Measurements from ENCODE around the gene CLIP4. TPM values are rescaled to one million over a fixed set of nuclear protein-coding genes. Genes with fewer than 3 reads are reported as not detected.

CLIP4 gene
- total RNA-seq, 1 experiment from 2014 or later: 134 TPM

DNA sequence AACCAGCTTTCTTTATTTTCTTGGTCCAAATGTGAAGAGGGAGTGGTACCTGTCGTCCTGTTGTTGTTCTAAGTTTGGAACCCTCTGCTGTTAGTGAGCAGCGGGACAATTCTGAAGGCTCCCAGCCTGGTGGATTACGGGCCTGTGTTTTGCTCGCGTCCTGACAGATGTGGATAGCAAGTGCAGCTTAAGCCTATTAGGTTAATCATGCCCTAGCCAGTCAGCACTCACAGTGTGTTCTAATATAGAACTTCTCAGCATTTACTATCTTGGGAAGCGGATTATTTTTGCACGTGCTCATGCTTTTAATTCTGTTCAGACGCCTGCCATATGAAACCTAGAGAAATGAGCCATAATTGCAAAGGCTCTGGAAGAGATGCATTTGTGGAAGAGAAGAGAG lies 40.8 kb upstream of the CLIP4 start, which contains the start of gene PCARE:
PCARE (minus strand) TSS at position 113 of the 400 bp plus-strand sequence. CDS start 262 bp downstream, outside the sequence.
- Histone ChIP-seq H3K9me2 (ENCODE audit: insufficient read depth) (no peaks in the 10 kb centered on the region), H3F3A (ENCODE audit: insufficient read depth, low read depth) (no peaks in the 10 kb centered on the region), H3K4me3 (no peak within 1 kb of the TSS), H3K4me2 (no peak within 1 kb of the TSS), H3K27me3 (ENCODE audit: insufficient read depth, low read depth) (no peaks in the 10 kb centered on the region), H3K79me2 (ENCODE audit: low read depth) (no peaks in the 10 kb centered on the region), H3K27ac (no peak within 1 kb of the TSS), H4K20me1 (ENCODE audit: insufficient read depth) (no peaks in the 10 kb centered on the region), H3K9me3 (ENCODE audit: insufficient read depth, low read depth) (no peaks in the 10 kb centered on the region), H3K4me1 (replicated peaks; ENCODE audit: insufficient read depth) (no peaks in the 10 kb centered on the region), H2AFZ (no peak within 1 kb of the TSS), H3K36me3 (ENCODE audit: low read depth) (no peaks in the 10 kb centered on the region)
- BruUV-seq (replicated peaks): no TSS peak
- intact Hi-C loops (cut with micrococcal nuclease; ENCODE audit: unreplicated experiment): no loop called here
- TF ChIP-seq, protein P1, sequence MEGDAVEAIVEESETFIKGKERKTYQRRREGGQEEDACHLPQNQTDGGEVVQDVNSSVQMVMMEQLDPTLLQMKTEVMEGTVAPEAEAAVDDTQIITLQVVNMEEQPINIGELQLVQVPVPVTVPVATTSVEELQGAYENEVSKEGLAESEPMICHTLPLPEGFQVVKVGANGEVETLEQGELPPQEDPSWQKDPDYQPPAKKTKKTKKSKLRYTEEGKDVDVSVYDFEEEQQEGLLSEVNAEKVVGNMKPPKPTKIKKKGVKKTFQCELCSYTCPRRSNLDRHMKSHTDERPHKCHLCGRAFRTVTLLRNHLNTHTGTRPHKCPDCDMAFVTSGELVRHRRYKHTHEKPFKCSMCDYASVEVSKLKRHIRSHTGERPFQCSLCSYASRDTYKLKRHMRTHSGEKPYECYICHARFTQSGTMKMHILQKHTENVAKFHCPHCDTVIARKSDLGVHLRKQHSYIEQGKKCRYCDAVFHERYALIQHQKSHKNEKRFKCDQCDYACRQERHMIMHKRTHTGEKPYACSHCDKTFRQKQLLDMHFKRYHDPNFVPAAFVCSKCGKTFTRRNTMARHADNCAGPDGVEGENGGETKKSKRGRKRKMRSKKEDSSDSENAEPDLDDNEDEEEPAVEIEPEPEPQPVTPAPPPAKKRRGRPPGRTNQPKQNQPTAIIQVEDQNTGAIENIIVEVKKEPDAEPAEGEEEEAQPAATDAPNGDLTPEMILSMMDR (conservative IDR thresholded peaks at IDR 0.05): no peak
- CTCF ChIA-PET: no interaction called here
- no peak for DNase-seq
- POLR2A ChIA-PET (ENCODE audit: unreplicated experiment): no interaction called here

DNA sequence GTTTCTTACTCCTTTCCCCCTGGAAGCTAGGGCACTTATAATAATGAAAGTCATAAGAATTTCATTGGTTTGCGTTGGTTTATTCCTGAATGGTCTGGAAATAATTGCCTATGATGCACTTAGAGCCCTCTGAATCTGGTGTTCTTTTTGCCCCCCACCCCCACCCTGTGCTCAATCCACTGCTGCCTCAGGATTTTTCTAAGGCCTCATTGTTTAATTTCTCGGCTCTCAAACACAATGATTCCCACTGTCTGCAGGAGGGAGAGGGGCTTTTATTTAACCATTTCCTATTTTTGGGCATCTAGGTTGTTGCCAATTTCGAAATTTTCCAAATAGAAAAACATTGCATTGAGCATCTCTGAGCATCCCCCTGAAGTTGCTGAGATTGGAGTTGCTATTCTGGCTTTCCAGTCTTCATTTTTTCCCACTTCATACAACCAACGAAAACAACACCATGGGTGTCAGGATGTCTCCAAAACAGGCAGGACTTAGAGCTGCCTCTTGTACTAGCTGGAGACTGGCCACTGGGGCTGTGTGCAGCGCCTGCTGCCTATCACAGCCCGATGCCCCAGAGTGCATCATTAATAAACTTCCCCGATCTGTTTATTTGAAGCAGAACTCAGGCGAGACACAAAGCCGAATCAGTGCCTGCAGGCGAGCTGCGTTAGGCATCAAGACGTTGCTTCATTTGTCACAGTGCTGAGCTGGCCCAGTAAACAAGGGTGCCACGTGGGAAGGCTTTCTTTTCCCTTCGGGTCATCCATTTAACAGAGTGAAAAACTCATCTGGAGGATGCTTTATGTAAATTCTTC lies 39.1 kb upstream of the CLIP4 start:
- intact Hi-C loops (cut with micrococcal nuclease; ENCODE audit: unreplicated experiment): no loop called here
- H3K9me2 ChIP-seq (ENCODE audit: insufficient read depth): no peaks in the 10 kb centered on the region
- CTCF ChIA-PET: no interaction called here
- H3K9me3 ChIP-seq (ENCODE audit: insufficient read depth, low read depth): no peaks in the 10 kb centered on the region
- no peak overlapping the region for H3K4me3 ChIP-seq
- POLR2A ChIA-PET (ENCODE audit: unreplicated experiment): no interaction called here
- no peaks in the 10 kb centered on the region for H3K36me3 ChIP-seq (ENCODE audit: low read depth)
- no TSS peak for BruUV-seq (replicated peaks)
- H3K4me2 ChIP-seq: no peak overlapping the region
- no peaks in the 10 kb centered on the region for H3K4me1 ChIP-seq (replicated peaks; ENCODE audit: insufficient read depth)
- H3F3A ChIP-seq (ENCODE audit: insufficient read depth, low read depth): no peaks in the 10 kb centered on the region
- no peak overlapping the region for H2AFZ ChIP-seq
- H3K79me2 ChIP-seq (ENCODE audit: low read depth): no peaks in the 10 kb centered on the region
- no peaks in the 10 kb centered on the region for H4K20me1 ChIP-seq (ENCODE audit: insufficient read depth)
- no peaks in the 10 kb centered on the region for H3K27me3 ChIP-seq (ENCODE audit: insufficient read depth, low read depth)
- H3K27ac ChIP-seq: no peak overlapping the region
- no peak for TF ChIP-seq EZH2 (IDR thresholded peaks at IDR 0.05; ENCODE audit: low read depth)
- TF ChIP-seq, protein P1 (conservative IDR thresholded peaks at IDR 0.05): no peak
- DNase-seq: no peak

DNA sequence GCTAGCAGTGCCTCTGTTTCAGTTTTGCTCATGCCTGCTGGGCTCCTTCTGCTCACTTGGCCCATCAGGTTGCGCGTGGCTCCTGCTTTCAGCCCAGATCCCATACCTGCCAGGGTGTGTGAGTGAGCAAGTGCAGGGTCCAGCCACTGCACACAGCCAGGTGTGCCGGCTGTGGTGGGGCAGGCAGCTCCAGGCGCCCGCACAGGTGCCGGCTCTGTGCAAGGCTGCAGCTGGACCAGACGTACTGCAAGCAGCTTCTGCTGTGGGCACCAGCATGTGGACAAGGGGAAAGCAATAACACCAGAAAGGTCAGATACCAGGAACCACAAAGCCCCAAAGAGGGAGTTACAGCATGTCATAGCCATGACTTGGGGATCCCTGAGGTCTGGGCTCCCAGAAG lies 35.3 kb upstream of the CLIP4 start:
- Histone ChIP-seq H3K9me2 (ENCODE audit: insufficient read depth) (no peaks in the 10 kb centered on the region), H3K27ac (no peak overlapping the region), H3K27me3 (ENCODE audit: insufficient read depth, low read depth) (no peaks in the 10 kb centered on the region), H3F3A (ENCODE audit: insufficient read depth, low read depth) (no peaks in the 10 kb centered on the region), H4K20me1 (ENCODE audit: insufficient read depth) (no peaks in the 10 kb centered on the region), H3K4me2 (no peak overlapping the region), H3K36me3 (ENCODE audit: low read depth) (no peaks in the 10 kb centered on the region), H3K79me2 (ENCODE audit: low read depth) (no peaks in the 10 kb centered on the region), H3K4me1 (replicated peaks; ENCODE audit: insufficient read depth) (no peaks in the 10 kb centered on the region), H3K4me3 (no peak overlapping the region), H2AFZ (no peak overlapping the region), H3K9me3 (ENCODE audit: insufficient read depth, low read depth) (no peaks in the 10 kb centered on the region)
- TF ChIP-seq, protein P1 (conservative IDR thresholded peaks at IDR 0.05): no peak
- TF ChIP-seq EZH2 (IDR thresholded peaks at IDR 0.05; ENCODE audit: low read depth): no peak
- ChIA-PET CTCF (no interaction called here), POLR2A (ENCODE audit: unreplicated experiment) (no interaction called here)
- intact Hi-C loops (cut with micrococcal nuclease; ENCODE audit: unreplicated experiment): no loop called here
- no TSS peak for BruUV-seq (replicated peaks)
- DNase-seq: no peak

All from PC-9 (cell line).